ENCODE measurements around the gene ABR. TPM values are rescaled to one million over a fixed set of nuclear protein-coding genes. Genes with fewer than 3 reads are reported as not detected.

The ABR gene
- total RNA-seq, 2 donors from 2014 or later, result 243 to 326 TPM

GRCh38 chr17:986322-986929, 193.4 kb downstream of the ABR start:
- Histone ChIP-seq H3K9ac (ENCODE audit: low read depth in 2 of 2, low read length in 2 of 2) (no peak overlapping the region), H3K27ac (no peak overlapping the region), H3K4me1 (no peaks in the 10 kb centered on the region), H3K36me3 (no peaks in the 10 kb centered on the region), H3K27me3 (no peaks in the 10 kb centered on the region), H3K4me3 (no peak overlapping the region), H3K9me3 (no peaks in the 10 kb centered on the region)
- TF ChIP-seq CTCF (IDR thresholded peaks at IDR 0.05), result no peak
- intact Hi-C loops (cut with DNase I), result no loop called here
- no peak for DNase-seq

GRCh38 chr17:983921-984320, 195.9 kb downstream of the ABR start:
- no peak for DNase-seq
- no peak overlapping the region for H3K4me3 ChIP-seq
- no peak overlapping the region for H3K9ac ChIP-seq (ENCODE audit: low read depth in 2 of 2, low read length in 2 of 2)
- intact Hi-C loops (cut with DNase I), result no loop called here
- H3K36me3 ChIP-seq, result no peaks in the 10 kb centered on the region
- H3K27me3 ChIP-seq, result no peaks in the 10 kb centered on the region
- no peak overlapping the region for H3K27ac ChIP-seq
- H3K9me3 ChIP-seq, result no peaks in the 10 kb centered on the region
- TF ChIP-seq CTCF (IDR thresholded peaks at IDR 0.05), result no peak
- H3K4me1 ChIP-seq, result no peaks in the 10 kb centered on the region

GRCh38 chr17:981292-981658, 198.5 kb downstream of the ABR start:
- Histone ChIP-seq H3K9me3 (no peaks in the 10 kb centered on the region), H3K9ac (ENCODE audit: low read depth in 2 of 2, low read length in 2 of 2) (peak overlapping the region in 1 of 2 donors; percentile 5), H3K27ac (no peak overlapping the region), H3K4me1 (no peaks in the 10 kb centered on the region), H3K4me3 (no peak overlapping the region), H3K27me3 (peaks cover 18% of the 10 kb centered on the region), H3K36me3 (no peaks in the 10 kb centered on the region)
- no peak for TF ChIP-seq CTCF (IDR thresholded peaks at IDR 0.05)
- intact Hi-C loops (cut with DNase I), result loop anchor here (2.0 kb wide), 1 partner anchor 186 kb away; no protein-coding TSS in a partner anchor
- no peak for DNase-seq

- Histone ChIP-seq H3K4me3 (peak overlapping the region; percentile 46), H3K9ac (ENCODE audit: low read depth in 2 of 2, low read length in 2 of 2) (peak overlapping the region; percentile 13 to 19)
- DNase-seq, result peak; percentile 82
Measured at GRCh38 chr17:980406-981291, 199.1 kb downstream of the ABR start.

More at GRCh38 chr17:980406-981291, 199.1 kb downstream of the ABR start:
- intact Hi-C loops (cut with DNase I), result loop anchor here (2.0 kb wide), 1 partner anchor 186 kb away; no protein-coding TSS in a partner anchor
- Histone ChIP-seq H3K36me3 (no peaks in the 10 kb centered on the region), H3K27me3 (peaks cover 18% of the 10 kb centered on the region), H3K27ac (peak overlapping the region; percentile 47), H3K9me3 (no peaks in the 10 kb centered on the region), H3K4me1 (no peaks in the 10 kb centered on the region)
- peak; percentile 59 for TF ChIP-seq CTCF (IDR thresholded peaks at IDR 0.05)

Measured in colonic mucosa (tissue), 4 donors.